ENCODE measurements around the gene SLC43A2. TPM values are rescaled to one million over a fixed set of nuclear protein-coding genes. Genes with fewer than 3 reads are reported as not detected.

The SLC43A2 gene
- polyA plus RNA-seq, 1 of the 3 experiments (the other 2 are of a cell fraction), result 9.8 TPM

- Histone ChIP-seq H3K79me2 (ENCODE audit: insufficient read depth) (no peaks in the 10 kb centered on the region), H3K4me1 (ENCODE audit: control insufficient read depth in 1 of 2, insufficient read depth in 2 of 2, low read depth in 1 of 2, low read length in 1 of 2) (peaks cover 0 to 16% of the 10 kb centered on the region in 2 experiments; a peak in 1 of 4 replicates), H3K9me3 (no peaks in the 10 kb centered on the region), H3K4me2 (no peak overlapping the region), H3K27me3 (ENCODE audit: insufficient read depth) (no peaks in the 10 kb centered on the region), H3K9me2 (no peaks in the 10 kb centered on the region), H2AFZ (ENCODE audit: low read depth) (no peak overlapping the region), H3F3A (replicated peaks; ENCODE audit: insufficient read depth) (peaks cover 45% of the 10 kb centered on the region), H3K9ac (no peak overlapping the region), H3K4me3 (ENCODE audit: low read depth in 2 of 2, low read length in 1 of 2) (no peak overlapping the region), H3K27ac (ENCODE audit: low read depth in 2 of 2, low read length in 1 of 2) (no peak overlapping the region), H4K20me1 (ENCODE audit: insufficient read depth) (no peaks in the 10 kb centered on the region), H3K36me3 (replicated peaks in 1 of 2; ENCODE audit: control insufficient read depth in 1 of 2, insufficient read depth in 2 of 2, low read length in 1 of 2) (peaks cover 45 to 51% of the 10 kb centered on the region in 2 experiments)
- ChIA-PET CTCF (interaction anchor here (1.2 to 6.8 kb wide), 9 partner anchors 11 to 78 kb away, joined by 3 to 65 read pairs (median 14); partner anchors contain the start of gene SLC43A2), POLR2A (interaction anchor here (1.1 kb wide), 1 partner anchor 18 kb away, joined by 3 read pairs; no protein-coding TSS in a partner anchor)
- WGBS (ENCODE audit: low lambda C conversion rate), result 94% methylated on average over 21 of the region's 22 CpGs
- TF ChIP-seq GATA2 (CRISPR knock-in tag; IDR thresholded peaks at IDR 0.05) (no peak), POLR2AphosphoS5 (IDR thresholded peaks at IDR 0.05; ENCODE audit: low read depth, low read length) (no peak), USF1 (IDR thresholded peaks at IDR 0.05; ENCODE audit: borderline replicate concordance, low read depth) (no peak), FOXM1 (IDR thresholded peaks at IDR 0.05; ENCODE audit: low read depth) (no peak), YY1 (IDR thresholded peaks at IDR 0.05; ENCODE audit: low read depth) (no peak), RFX5 (IDR thresholded peaks at IDR 0.05; ENCODE audit: low read length) (no peak)
- DNase-seq, result no peak
These were observed 22.3 kb upstream of the SLC43A2 start for GRCh38 chr17:1650731-1651558.

- Histone ChIP-seq H3F3A (replicated peaks; ENCODE audit: insufficient read depth) (peaks cover 45% of the 10 kb centered on the region), H3K9me3 (no peaks in the 10 kb centered on the region), H3K4me3 (ENCODE audit: low read depth in 2 of 2, low read length in 1 of 2) (peak within 1 kb of the TSS; percentile 57 to 74), H3K4me2 (peak within 1 kb of the TSS; percentile 99), H3K79me2 (ENCODE audit: insufficient read depth) (no peaks in the 10 kb centered on the region), H3K27ac (ENCODE audit: low read depth in 2 of 2, low read length in 1 of 2) (peak within 1 kb of the TSS; percentile 64 to 86), H4K20me1 (ENCODE audit: insufficient read depth) (no peaks in the 10 kb centered on the region), H3K36me3 (replicated peaks in 1 of 2; ENCODE audit: control insufficient read depth in 1 of 2, insufficient read depth in 2 of 2, low read length in 1 of 2) (peaks cover 39 to 42% of the 10 kb centered on the region in 2 experiments), H3K9ac (peak within 1 kb of the TSS; percentile 73), H3K27me3 (ENCODE audit: insufficient read depth) (no peaks in the 10 kb centered on the region), H3K9me2 (no peaks in the 10 kb centered on the region), H2AFZ (ENCODE audit: low read depth) (peak within 1 kb of the TSS; percentile 68; the same call in 1 of the 2 replicates), H3K4me1 (ENCODE audit: control insufficient read depth in 1 of 2, insufficient read depth in 2 of 2, low read depth in 1 of 2, low read length in 1 of 2) (peaks cover under 1 to 16% of the 10 kb centered on the region in 2 experiments; a peak in 1 of 4 replicates)
- CTCF ChIA-PET, result interaction anchor here (0.8 to 6.8 kb wide), 18 partner anchors 9 to 391 kb away, joined by 3 to 65 read pairs (median 6); partner anchors contain the start of genes PRPF8 and SLC43A2
- no peak for TF ChIP-seq CTCF (IDR thresholded peaks at IDR 0.05)
- no peak for TF ChIP-seq FOXM1 (IDR thresholded peaks at IDR 0.05; ENCODE audit: low read depth)
- peak; percentile 11; the same call in 1 of the 2 replicates for TF ChIP-seq POLR2AphosphoS5 (IDR thresholded peaks at IDR 0.05; ENCODE audit: low read depth, low read length)
- TF ChIP-seq CHD2 (IDR thresholded peaks at IDR 0.05; ENCODE audit: low read length, partially characterized antibody), result no peak
- WGBS (ENCODE audit: low lambda C conversion rate), result 29% methylated on average over 16 of the region's 23 CpGs
- POLR2A ChIA-PET, result interaction anchor here (0.8 to 2.4 kb wide), 7 partner anchors 8 to 76 kb away, joined by 3 to 12 read pairs (median 5); partner anchors contain the start of gene SLC43A2
- no peak for DNase-seq
These were observed 21.3 kb upstream of the SLC43A2 start, which contains the start of gene RILP for GRCh38 chr17:1649844-1650501. RILP (minus strand) TSS chr17:1649866; CDS start chr17:1649804, 62 bp downstream.

Measured in SK-N-SH (cell line).